Activated naive CD8-positive, alpha-beta T cell treated with anti-CD3 and anti-CD28 coated beads for 36 hours (primary cell): ENCODE data around the gene MNDA. TPM values are rescaled to one million over a fixed set of nuclear protein-coding genes. Genes with fewer than 3 reads are reported as not detected.

Experiments
- total RNA-seq, 2 experiments: library from RNA; stranded (reverse); gene quantifications; one replicate each; pipeline ENCODE4 v1.2.3, GENCODE V29; 2021

MNDA gene
- total RNA-seq, 2 experiments from 2014 or later: 0.20 TPM; not detected in 1

Other genes with a start within 250 kb of the MNDA start
- gene OR10Z1, start 226.1 kb upstream of the MNDA start, total RNA-seq: not detected
- gene SPTA1, start 144.6 kb upstream of the MNDA start, total RNA-seq: not detected
- gene OR6K2, start 130.7 kb upstream of the MNDA start, total RNA-seq: not detected
- gene OR6K3, start 110.6 kb upstream of the MNDA start, total RNA-seq: not detected
- gene OR6K6, start 76.6 kb upstream of the MNDA start, total RNA-seq: not detected
- gene OR6N1, start 59.2 kb upstream of the MNDA start, total RNA-seq: not detected
- not detected for gene OR6N2, start 50.1 kb upstream of the MNDA start, total RNA-seq
- gene PYHIN1, start 100.2 kb downstream of the MNDA start, total RNA-seq: 1 to 10 TPM; 1.4 to 1.6 TPM
- gene IFI16, start 178.6 kb downstream of the MNDA start, total RNA-seq: 100 to 1,000 TPM; 292 to 296 TPM
- 1 to 10 TPM; 1.8 TPM for gene AIM2, start 245.4 kb downstream of the MNDA start, total RNA-seq